Esophagus muscularis mucosa (tissue), 4 donors: ENCODE measurements around the gene GPR55. TPM values are rescaled to one million over a fixed set of nuclear protein-coding genes. Genes with fewer than 3 reads are reported as not detected.

Experiments used
- DNase-seq: peaks from one replicate; pipeline ENCODE4 v3.0.0-alpha.2; 2017; ENCODE audit errors: extremely low spot score
- H3K27ac ChIP-seq, 4 donors: fragments of 200-600 bp; sonication (generic); replicated peaks in 1 of 4; 1 replicate in 3 of 4; 2 replicates in 1 of 4; pipeline ENCODE4 v1.5.1; 2016 to 2019; ENCODE audit warnings: mild to moderate bottlenecking in 1 of 4
- H3K27me3 ChIP-seq, 4 donors: fragments of 200-600 bp; sonication (generic); one replicate each; pipeline versions ENCODE4 v1.5.1 to v1.6.0; 2016 to 2019
- H3K36me3 ChIP-seq, 4 donors: fragments of 200-600 bp; sonication (generic); one replicate each; pipeline ENCODE4 v1.5.1; 2016 to 2019
- H3K4me1 ChIP-seq, 4 donors: fragments of 200-600 bp; sonication (generic); one replicate each; pipeline ENCODE4 v1.5.1; 2016 to 2019
- H3K4me3 ChIP-seq, 4 donors: fragments of 200-600 bp; sonication (generic); 1 replicate in 2 of 4; 2 replicates in 2 of 4; pipeline ENCODE4 v1.5.1; 2016 to 2019; ENCODE audit warnings: mild to moderate bottlenecking in 4 of 4, moderate library complexity in 1 of 4
- H3K9me3 ChIP-seq, 4 donors: fragments of 200-600 bp; sonication (generic); 1 replicate in 3 of 4; 2 replicates in 1 of 4; pipeline ENCODE4 v1.5.1; 2016 to 2019
- CTCF ChIP-seq, 3 experiments: fragments of 200-600 bp in 2 of 3; fragments of 450-650 bp in 1 of 3; sonication (generic) in 2 of 3; IDR thresholded peaks; one replicate each; pipeline ENCODE4 v1.5.1; 2017 to 2019; ENCODE audit warnings: antibody characterized with exemption in 3 of 3, mild to moderate bottlenecking in 2 of 3, moderate library complexity in 1 of 3
- EP300 ChIP-seq: sonication (generic); formaldehyde crosslinking; IDR thresholded peaks from one replicate; pipeline ENCODE4 v1.6.1; 2017; ENCODE audit warnings: antibody characterized with exemption
- POLR2A ChIP-seq: fragments of 450-650 bp; IDR thresholded peaks from one replicate; pipeline ENCODE4 v1.6.1; 2017; ENCODE audit warnings: antibody characterized with exemption, moderate library complexity, mild to moderate bottlenecking, low read depth
- POLR2AphosphoS5 ChIP-seq, 2 donors: sonication (generic); formaldehyde crosslinking; IDR thresholded peaks; one replicate each; pipeline ENCODE4 v1.6.1; 2017; ENCODE audit warnings: antibody characterized with exemption in 2 of 2
- WGBS: methylation state at CpG from one replicate; pipeline ENCODE4 v1.1.5; 2018; 5-methylcytosine and 5-hydroxymethylcytosine counted together
- intact Hi-C: fragments of 100-400 bp; cut with DNase I; formaldehyde crosslinking; loops from one replicate; pipeline ENCODE4 v1.15.1; 2023
- total RNA-seq, 4 donors: library from RNA; depleted of rRNA; stranded (reverse); fragments of >200 nt; gene quantifications; one replicate each; pipeline versions ENCODE4 v1.1.0 to v1.2.1, GENCODE V29; 2016

The GPR55 gene
- total RNA-seq, 4 donors from 2014 or later = 0.29 to 0.42 TPM; not detected in 2

GRCh38 chr2:230946429-230947234 is 21.6 kb upstream of the GPR55 start:
- 92% methylated on average over 7 of the region's 7 CpGs for WGBS
- intact Hi-C loops = no loop called here
- Histone ChIP-seq H3K27me3 (no peaks in the 10 kb centered on the region), H3K4me1 (no peaks in the 10 kb centered on the region), H3K36me3 (no peaks in the 10 kb centered on the region), H3K27ac (no peak overlapping the region), H3K4me3 (no peak overlapping the region), H3K9me3 (no peaks in the 10 kb centered on the region)
- no peak for DNase-seq
- TF ChIP-seq POLR2A (no peak), EP300 (no peak), POLR2AphosphoS5 (IDR thresholded peaks at IDR 0.05) (no peak), CTCF (IDR thresholded peaks at IDR 0.05) (no peak)

- no peak for DNase-seq
Measured at GRCh38 chr2:230944757-230945372, 19.8 kb upstream of the GPR55 start.

GRCh38 chr2:230944123-230944653 is 19.1 kb upstream of the GPR55 start:
- no peak for DNase-seq
- Histone ChIP-seq H3K36me3 (no peaks in the 10 kb centered on the region), H3K27me3 (peaks cover 0 to 15% (median 0%) of the 10 kb centered on the region in 4 donors), H3K4me3 (no peak overlapping the region), H3K9me3 (no peaks in the 10 kb centered on the region), H3K27ac (no peak overlapping the region), H3K4me1 (no peaks in the 10 kb centered on the region)
- WGBS = 78% methylated on average over 10 of the region's 11 CpGs
- no peak for TF ChIP-seq POLR2A
- TF ChIP-seq POLR2AphosphoS5 (IDR thresholded peaks at IDR 0.05) = no peak
- no peak for TF ChIP-seq CTCF (IDR thresholded peaks at IDR 0.05)
- TF ChIP-seq EP300 = no peak
- intact Hi-C loops = no loop called here

More at GRCh38 chr2:230944757-230945372, 19.8 kb upstream of the GPR55 start:
- no peaks in the 10 kb centered on the region for H3K9me3 ChIP-seq
- no peaks in the 10 kb centered on the region for H3K36me3 ChIP-seq
- WGBS = 97% methylated on average over 21 of the region's 21 CpGs
- peaks cover 0 to 9% (median 0%) of the 10 kb centered on the region in 4 donors for H3K27me3 ChIP-seq
- TF ChIP-seq EP300 = no peak
- no peak for TF ChIP-seq POLR2AphosphoS5 (IDR thresholded peaks at IDR 0.05)
- no peak for TF ChIP-seq POLR2A
- TF ChIP-seq CTCF (IDR thresholded peaks at IDR 0.05) = no peak
- intact Hi-C loops = no loop called here
- H3K4me1 ChIP-seq = no peaks in the 10 kb centered on the region
- H3K4me3 ChIP-seq = no peak overlapping the region
- H3K27ac ChIP-seq = no peak overlapping the region

DNA sequence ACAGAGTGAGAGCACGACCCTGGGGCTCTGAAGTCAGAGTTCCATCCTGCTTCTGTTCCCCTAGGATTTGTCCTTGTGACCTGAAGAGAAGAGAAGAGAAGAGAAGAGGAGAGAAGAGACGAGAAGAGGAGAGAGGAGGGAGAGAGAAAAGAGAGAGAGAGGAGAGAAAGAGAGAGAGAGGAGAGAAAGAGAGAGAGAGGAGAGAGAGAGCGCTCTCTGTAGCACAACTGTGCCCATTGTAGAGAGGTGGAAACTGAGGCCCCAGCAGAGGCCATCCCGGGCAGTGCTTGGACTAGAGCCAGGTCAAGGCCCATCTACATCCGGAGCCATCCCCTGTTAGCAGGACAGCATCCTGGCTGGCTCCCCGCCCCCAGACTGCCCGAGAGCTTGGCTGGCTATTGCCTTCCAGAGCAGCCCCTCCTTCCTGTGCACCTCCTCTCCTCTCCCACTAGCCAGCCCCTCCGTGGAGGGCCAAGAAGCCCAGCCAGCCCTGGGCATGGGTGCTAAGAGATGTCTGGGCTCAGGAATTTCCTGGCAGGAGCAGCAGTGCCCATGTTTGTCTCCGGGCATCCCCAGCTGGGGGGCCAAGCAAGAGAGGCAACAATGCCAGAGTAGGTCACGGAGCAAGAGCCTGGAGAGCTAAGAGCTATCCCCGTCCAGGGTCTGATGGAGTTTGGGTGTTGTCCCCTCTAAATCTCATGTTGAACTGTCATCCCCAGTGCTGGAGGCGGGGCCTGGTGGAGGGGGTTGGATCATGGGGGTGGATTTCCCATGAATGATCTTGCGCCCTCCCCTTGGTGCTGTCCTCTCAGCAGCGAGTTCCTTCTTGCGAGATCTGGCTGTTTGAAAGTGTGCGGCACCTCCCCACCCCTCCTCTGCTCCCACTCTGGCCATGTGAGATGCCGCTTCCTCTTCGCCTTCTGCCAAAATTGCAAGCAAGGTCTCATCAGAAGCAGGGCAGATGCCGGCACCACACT is 18.2 kb upstream of the GPR55 start:
- H3K4me1 ChIP-seq = no peaks in the 10 kb centered on the region
- H3K4me3 ChIP-seq = no peak overlapping the region
- no peak overlapping the region for H3K27ac ChIP-seq
- no peaks in the 10 kb centered on the region for H3K36me3 ChIP-seq
- 69% methylated on average over 18 of the region's 19 CpGs for WGBS
- TF ChIP-seq EP300 (no peak), POLR2A (no peak), CTCF (IDR thresholded peaks at IDR 0.05) (no peak), POLR2AphosphoS5 (IDR thresholded peaks at IDR 0.05) (no peak)
- no peaks in the 10 kb centered on the region for H3K9me3 ChIP-seq
- peaks cover 0 to 22% (median 0%) of the 10 kb centered on the region in 4 donors for H3K27me3 ChIP-seq
- intact Hi-C loops = no loop called here
- peak; percentile 53 for DNase-seq
